ENCODE data around the gene ACSF3. TPM values are rescaled to one million over a fixed set of nuclear protein-coding genes. Genes with fewer than 3 reads are reported as not detected.

The ACSF3 gene
- total and polyA plus RNA-seq, 4 donors = 15.3 to 27.3 (median 18.8) TPM

- WGBS = 89% methylated on average over 30 of the region's 30 CpGs
- Histone ChIP-seq H3K27ac (ENCODE audit: low read depth in 1 of 2, low read length in 2 of 2) (no peak overlapping the region), H3K36me3 (ENCODE audit: control insufficient read depth in 4 of 4, insufficient read depth in 3 of 4, low read depth in 1 of 4, low read length in 3 of 4) (no peaks in the 10 kb centered on the region), H3K27me3 (ENCODE audit: control insufficient read depth in 4 of 4, insufficient read depth in 4 of 4, low read length in 3 of 4) (peaks cover 0 to 3% (median 0%) of the 10 kb centered on the region in 4 donors), H3K9me3 (ENCODE audit: control insufficient read depth in 4 of 4, low read length in 3 of 4) (peaks cover 0 to 3% (median 0%) of the 10 kb centered on the region in 4 donors), H3K4me1 (ENCODE audit: control insufficient read depth in 4 of 4, insufficient read depth in 4 of 4, low read length in 3 of 4) (no peaks in the 10 kb centered on the region), H3K4me3 (ENCODE audit: low read depth in 1 of 3, low read length in 3 of 3) (no peak overlapping the region), H3K9ac (ENCODE audit: low read depth in 1 of 2, low read length in 2 of 2) (no peak overlapping the region)
- TF ChIP-seq TAF1 (conservative IDR thresholded peaks at IDR 0.05) = no peak
- TF ChIP-seq YY1 (IDR thresholded peaks at IDR 0.05) = no peak
- DNase-seq (ENCODE audit: low spot score) = no peak
Measured at GRCh38 chr16:89062389-89063345, 31.0 kb upstream of the ACSF3 start.

GRCh38 chr16:89063768-89064320, 29.8 kb upstream of the ACSF3 start:
- H3K27me3 ChIP-seq (ENCODE audit: control insufficient read depth in 4 of 4, insufficient read depth in 4 of 4, low read length in 3 of 4) = peaks cover 0 to 3% (median 0%) of the 10 kb centered on the region in 4 donors
- H3K9ac ChIP-seq (ENCODE audit: low read depth in 1 of 2, low read length in 2 of 2) = no peak overlapping the region
- no peaks in the 10 kb centered on the region for H3K36me3 ChIP-seq (ENCODE audit: control insufficient read depth in 4 of 4, insufficient read depth in 3 of 4, low read depth in 1 of 4, low read length in 3 of 4)
- H3K27ac ChIP-seq (ENCODE audit: low read depth in 1 of 2, low read length in 2 of 2) = no peak overlapping the region
- TF ChIP-seq NR2F2 (IDR thresholded peaks at IDR 0.05) = no peak
- TF ChIP-seq FOXA1 (IDR thresholded peaks at IDR 0.05) = no peak
- TF ChIP-seq TAF1 (conservative IDR thresholded peaks at IDR 0.05) = no peak
- TF ChIP-seq SP1 (IDR thresholded peaks at IDR 0.05) = no peak
- no peak for TF ChIP-seq HNF4G (IDR thresholded peaks at IDR 0.05)
- no peak for TF ChIP-seq CTCF (IDR thresholded peaks at IDR 0.05; ENCODE audit: low read depth, low read length, missing input control)
- TF ChIP-seq RAD21 (IDR thresholded peaks at IDR 0.05) = no peak
- TF ChIP-seq HNF4A (conservative IDR thresholded peaks at IDR 0.05) = no peak
- no peak for TF ChIP-seq MAX (IDR thresholded peaks at IDR 0.05)
- TF ChIP-seq EGR1 (IDR thresholded peaks at IDR 0.05; ENCODE audit: low read depth in 2 of 2) = no peak
- no peak for TF ChIP-seq REST (IDR thresholded peaks at IDR 0.05)
- no peak for TF ChIP-seq YY1 (IDR thresholded peaks at IDR 0.05)
- TF ChIP-seq FOXA2 (IDR thresholded peaks at IDR 0.05) = no peak
- no peak for TF ChIP-seq ZBTB33 (IDR thresholded peaks at IDR 0.05)
- no peak for TF ChIP-seq ATF3 (IDR thresholded peaks at IDR 0.05)
- no peak for TF ChIP-seq RXRA (IDR thresholded peaks at IDR 0.05)
- no peak for TF ChIP-seq JUND (IDR thresholded peaks at IDR 0.05)
- no peak for TF ChIP-seq GABPA (IDR thresholded peaks at IDR 0.05 in 1 of 2, conservative IDR thresholded peaks at IDR 0.05 in 1 of 2)
- peaks cover 0 to under 1% (median 0%) of the 10 kb centered on the region in 4 donors for H3K9me3 ChIP-seq (ENCODE audit: control insufficient read depth in 4 of 4, low read length in 3 of 4)
- H3K4me1 ChIP-seq (ENCODE audit: control insufficient read depth in 4 of 4, insufficient read depth in 4 of 4, low read length in 3 of 4) = no peaks in the 10 kb centered on the region
- H3K4me3 ChIP-seq (ENCODE audit: low read depth in 1 of 3, low read length in 3 of 3) = no peak overlapping the region
- DNase-seq (ENCODE audit: low spot score) = no peak
- WGBS = 87% methylated on average over 17 of the region's 17 CpGs
